Tibial nerve (tissue), 4 donors: ENCODE data around the gene SCYGR6. TPM values are rescaled to one million over a fixed set of nuclear protein-coding genes. Genes with fewer than 3 reads are reported as not detected.

Experiments used
- DNase-seq, 2 donors: peaks; one replicate each; pipeline ENCODE4 v3.0.0-alpha.2; 2019; ENCODE audit warnings: low spot score in 2 of 2
- H3K27ac ChIP-seq, 4 donors: fragments of 200-600 bp; sonication (generic) in 3 of 4; one replicate each; pipeline ENCODE4 v1.5.1; 2017 to 2019; ENCODE audit warnings: mild to moderate bottlenecking in 1 of 4
- H3K27me3 ChIP-seq, 2 donors: fragments of 200-600 bp; sonication (generic) in 1 of 2; one replicate each; pipeline versions ENCODE4 v1.5.1 to v1.6.0; 2017 to 2019
- H3K36me3 ChIP-seq, 3 donors: fragments of 200-600 bp; sonication (generic); one replicate each; pipeline ENCODE4 v1.5.1; 2018 to 2019
- H3K4me1 ChIP-seq, 4 donors: fragments of 200-600 bp; sonication (generic) in 3 of 4; one replicate each; pipeline ENCODE4 v1.5.1; 2017 to 2019
- H3K4me3 ChIP-seq, 4 donors: fragments of 200-600 bp; sonication (generic) in 3 of 4; one replicate each; pipeline ENCODE4 v1.5.1; 2017 to 2019; ENCODE audit warnings: mild to moderate bottlenecking in 1 of 4, moderate library complexity in 1 of 4
- H3K9me3 ChIP-seq, 4 donors: fragments of 200-600 bp; sonication (generic) in 3 of 4; one replicate each; pipeline ENCODE4 v1.5.1; 2017 to 2019
- CTCF ChIP-seq, 5 experiments: fragments of 200-600 bp in 3 of 5; fragments of 450-650 bp in 2 of 5; sonication (generic) in 3 of 5; IDR thresholded peaks; one replicate each; pipeline ENCODE4 v1.5.1; 2016 to 2019; ENCODE audit warnings: antibody characterized with exemption in 5 of 5, mild to moderate bottlenecking in 3 of 5, moderate library complexity in 2 of 5
- EP300 ChIP-seq, 2 donors: sonication (generic); formaldehyde crosslinking; IDR thresholded peaks; one replicate each; pipeline ENCODE4 v1.6.1; 2017; ENCODE audit warnings: antibody characterized with exemption in 2 of 2, mild to moderate bottlenecking in 1 of 2
- POLR2A ChIP-seq, 2 donors: fragments of 450-650 bp; IDR thresholded peaks; one replicate each; pipeline ENCODE4 v1.6.1; 2017; ENCODE audit warnings: antibody characterized with exemption in 2 of 2, mild to moderate bottlenecking in 2 of 2, moderate library complexity in 2 of 2
- WGBS, 2 donors: methylation state at CpG; one replicate each; pipeline ENCODE4 v1.1.5; 2018; 5-methylcytosine and 5-hydroxymethylcytosine counted together
- total RNA-seq, 4 donors: library from RNA; depleted of rRNA; stranded (reverse); fragments of >200 nt; gene quantifications; one replicate each; pipeline ENCODE4 v1.1.0, GENCODE V29; 2016

The SCYGR6 gene
- total RNA-seq, result not detected

- no peaks in the 10 kb centered on the region for H3K9me3 ChIP-seq
- TF ChIP-seq EP300 (IDR thresholded peaks at IDR 0.05) (no peak), CTCF (IDR thresholded peaks at IDR 0.05) (no peak), POLR2A (IDR thresholded peaks at IDR 0.05) (no peak)
- H3K27ac ChIP-seq, result no peak within 1 kb of the TSS
- no peak within 1 kb of the TSS for H3K4me3 ChIP-seq
- DNase-seq, result no peak
- WGBS, 2 donors, result 58 to 91% methylated on average over 5 to 10 of the region's 15 CpGs
- no peaks in the 10 kb centered on the region for H3K4me1 ChIP-seq
- no peaks in the 10 kb centered on the region for H3K36me3 ChIP-seq
- H3K27me3 ChIP-seq, result peaks cover 0 to 3% of the 10 kb centered on the region in 2 donors
Measured at GRCh38 chr2:227724394-227725039, at the start of gene SCYGR6. SCYGR6 (minus strand) TSS chr2:227724757; CDS start chr2:227724757, 0 bp downstream.

GRCh38 chr2:227774011-227774624, 49.6 kb upstream of the SCYGR6 start:
- H3K27ac ChIP-seq, result no peak overlapping the region

GRCh38 chr2:227772932-227773331, 48.4 kb upstream of the SCYGR6 start:
- DNase-seq, result no peak
- TF ChIP-seq CTCF (IDR thresholded peaks at IDR 0.05) (no peak), POLR2A (IDR thresholded peaks at IDR 0.05) (no peak), EP300 (IDR thresholded peaks at IDR 0.05) (no peak)
- Histone ChIP-seq H3K27me3 (no peaks in the 10 kb centered on the region), H3K4me1 (no peaks in the 10 kb centered on the region), H3K9me3 (no peaks in the 10 kb centered on the region), H3K27ac (no peak overlapping the region), H3K4me3 (no peak overlapping the region), H3K36me3 (no peaks in the 10 kb centered on the region)
- 39 to 63% methylated on average over 2 of the region's 2 CpGs for WGBS, 2 donors

More at GRCh38 chr2:227774011-227774624, 49.6 kb upstream of the SCYGR6 start:
- Histone ChIP-seq H3K4me3 (no peak overlapping the region), H3K9me3 (no peaks in the 10 kb centered on the region), H3K4me1 (no peaks in the 10 kb centered on the region), H3K36me3 (no peaks in the 10 kb centered on the region), H3K27me3 (no peaks in the 10 kb centered on the region)
- 50 to 61% methylated on average over 15 of the region's 15 CpGs for whole genome bisulfite sequencing, 2 donors
- TF ChIP-seq POLR2A (IDR thresholded peaks at IDR 0.05) (no peak), CTCF (IDR thresholded peaks at IDR 0.05) (no peak), EP300 (IDR thresholded peaks at IDR 0.05) (no peak)
- no peak for DNase-seq

GRCh38 chr2:227772197-227772661, 47.7 kb upstream of the SCYGR6 start:
- WGBS, 2 donors, result 76 to 88% methylated on average over 5 of the region's 5 CpGs
- H3K4me3 ChIP-seq, result no peak overlapping the region
- TF ChIP-seq CTCF (IDR thresholded peaks at IDR 0.05), result no peak
- no peak overlapping the region for H3K27ac ChIP-seq
- H3K4me1 ChIP-seq, result no peaks in the 10 kb centered on the region
- no peaks in the 10 kb centered on the region for H3K36me3 ChIP-seq
- H3K9me3 ChIP-seq, result no peaks in the 10 kb centered on the region
- no peak for DNase-seq
- no peaks in the 10 kb centered on the region for H3K27me3 ChIP-seq

GRCh38 chr2:227767830-227768229, 43.3 kb upstream of the SCYGR6 start:
- Histone ChIP-seq H3K9me3 (no peaks in the 10 kb centered on the region), H3K36me3 (no peaks in the 10 kb centered on the region), H3K4me1 (peaks cover 0 to 12% (median 4%) of the 10 kb centered on the region in 4 donors), H3K27ac (no peak overlapping the region), H3K27me3 (no peaks in the 10 kb centered on the region), H3K4me3 (no peak overlapping the region)
- DNase-seq, result no peak
- TF ChIP-seq CTCF (IDR thresholded peaks at IDR 0.05), result no peak
- no peak for TF ChIP-seq POLR2A (IDR thresholded peaks at IDR 0.05)
- TF ChIP-seq EP300 (IDR thresholded peaks at IDR 0.05), result no peak
- 90 to 91% methylated on average over 21 to 22 of the region's 22 CpGs for WGBS, 2 donors
